ENCODE data around the gene NCKIPSD. TPM values are rescaled to one million over a fixed set of nuclear protein-coding genes. Genes with fewer than 3 reads are reported as not detected.

NCKIPSD gene
- polyA plus RNA-seq, 1 of the 3 experiments (the other 2 are of a cell fraction) = 20.4 TPM

DNA sequence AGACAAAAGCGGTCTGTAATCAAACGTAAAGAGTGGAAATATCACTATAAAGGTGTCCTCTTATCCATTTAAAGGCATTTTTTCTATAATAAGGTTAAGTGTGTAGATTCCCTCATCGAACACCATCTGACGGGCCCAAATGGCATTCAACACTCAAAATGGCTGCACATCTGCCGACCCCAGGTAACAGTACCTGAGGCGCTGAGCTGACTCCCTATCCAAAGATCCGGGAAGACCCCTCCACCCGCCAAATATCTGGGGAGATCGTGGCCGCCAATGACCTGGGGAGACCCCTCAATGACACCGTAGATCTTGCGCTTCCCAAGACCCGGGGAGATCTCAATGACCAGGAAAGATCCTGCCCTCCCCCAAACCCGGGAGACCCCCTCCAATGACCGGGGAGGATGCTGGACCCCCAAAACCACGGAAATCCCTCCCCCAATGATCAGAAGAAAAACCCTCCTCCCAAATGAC is 30.8 kb upstream of the NCKIPSD start:
- Histone ChIP-seq H3K27ac (ENCODE audit: low read depth in 2 of 2, low read length in 1 of 2) (peak overlapping the region; percentile 85 to 94), H4K20me1 (ENCODE audit: insufficient read depth) (peaks cover 44% of the 10 kb centered on the region), H3K4me1 (ENCODE audit: control insufficient read depth in 1 of 2, insufficient read depth in 2 of 2, low read depth in 1 of 2, low read length in 1 of 2) (peaks cover 8 to 13% of the 10 kb centered on the region in 2 experiments; a peak in 3 of 4 replicates), H3K4me3 (ENCODE audit: low read depth in 2 of 2, low read length in 1 of 2) (peak overlapping the region; percentile 84 to 90), H3F3A (replicated peaks; ENCODE audit: insufficient read depth) (no peaks in the 10 kb centered on the region), H3K27me3 (ENCODE audit: insufficient read depth) (no peaks in the 10 kb centered on the region), H3K4me2 (peak overlapping the region; percentile 71), H2AFZ (ENCODE audit: low read depth) (peak overlapping the region; percentile 72; the same call in 1 of the 2 replicates), H3K9me2 (no peaks in the 10 kb centered on the region), H3K36me3 (replicated peaks in 1 of 2; ENCODE audit: control insufficient read depth in 1 of 2, insufficient read depth in 2 of 2, low read length in 1 of 2) (peaks cover 14 to 32% of the 10 kb centered on the region in 2 experiments), H3K9ac (peak overlapping the region; percentile 100), H3K9me3 (no peaks in the 10 kb centered on the region), H3K79me2 (ENCODE audit: insufficient read depth) (peaks cover 55% of the 10 kb centered on the region)
- CTCF ChIA-PET = interaction anchor here (0.8 to 5.3 kb wide), 6 partner anchors 12 to 116 kb away, joined by 3 to 21 read pairs (median 4); partner anchors contain the start of gene NCKIPSD
- peak; percentile 42; the same call in 1 of the 2 replicates for TF ChIP-seq YY1 (IDR thresholded peaks at IDR 0.05; ENCODE audit: low read depth)
- 0 out of 2 replicates have a peak, but pooled peaks have one; percentile 12 for TF ChIP-seq TEAD4 (IDR thresholded peaks at IDR 0.05; ENCODE audit: borderline replicate concordance, insufficient read depth)
- TF ChIP-seq, protein P1, sequence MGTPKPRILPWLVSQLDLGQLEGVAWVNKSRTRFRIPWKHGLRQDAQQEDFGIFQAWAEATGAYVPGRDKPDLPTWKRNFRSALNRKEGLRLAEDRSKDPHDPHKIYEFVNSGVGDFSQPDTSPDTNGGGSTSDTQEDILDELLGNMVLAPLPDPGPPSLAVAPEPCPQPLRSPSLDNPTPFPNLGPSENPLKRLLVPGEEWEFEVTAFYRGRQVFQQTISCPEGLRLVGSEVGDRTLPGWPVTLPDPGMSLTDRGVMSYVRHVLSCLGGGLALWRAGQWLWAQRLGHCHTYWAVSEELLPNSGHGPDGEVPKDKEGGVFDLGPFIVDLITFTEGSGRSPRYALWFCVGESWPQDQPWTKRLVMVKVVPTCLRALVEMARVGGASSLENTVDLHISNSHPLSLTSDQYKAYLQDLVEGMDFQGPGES (IDR thresholded peaks at IDR 0.05; ENCODE audit: low read depth, low read length) = no peak
- POLR2A ChIA-PET = interaction anchor here (0.6 to 1.6 kb wide), 16 partner anchors 8 to 774 kb away, joined by 3 to 7 read pairs (median 4); partner anchors contain the start of genes CELSR3, NDUFAF3, PRKAR2A and QRICH1
- WGBS (ENCODE audit: low lambda C conversion rate) = 0% methylated on average over 14 of the region's 16 CpGs
- peak; percentile 42 for DNase-seq

DNA sequence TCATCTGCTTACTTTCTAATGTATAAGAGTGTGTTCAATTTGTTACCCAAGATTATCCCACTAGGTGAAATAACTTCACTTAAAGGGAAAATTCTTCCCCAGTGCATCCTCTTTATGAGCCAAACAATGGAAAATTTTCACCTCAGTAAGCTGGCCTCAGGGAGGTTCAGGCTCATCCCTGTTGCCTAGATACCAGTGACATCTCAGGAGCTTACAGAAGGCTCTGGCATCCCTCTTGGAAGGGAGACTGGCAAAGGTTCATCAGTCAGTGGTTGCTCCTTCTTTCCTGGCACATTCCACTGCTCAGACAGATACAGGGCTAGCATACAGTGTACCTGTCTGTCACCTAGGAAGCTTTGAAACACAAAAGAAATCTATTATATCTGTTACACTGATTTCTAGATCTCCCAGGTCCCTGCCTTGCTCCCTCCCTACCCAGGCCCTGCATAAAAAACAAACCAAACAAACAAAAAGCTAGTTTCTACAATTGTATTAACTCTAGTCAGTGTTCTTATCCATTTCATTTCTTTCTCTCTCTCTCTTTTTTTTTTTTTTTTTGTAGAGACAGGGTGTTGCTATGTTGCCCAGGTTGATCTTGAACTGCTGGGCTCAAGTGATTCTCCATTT is 29.6 kb upstream of the NCKIPSD start:
- ChIA-PET POLR2A (no interaction called here), CTCF (interaction anchor here (1.0 to 5.3 kb wide), 3 partner anchors 24 to 117 kb away, joined by 3 to 21 read pairs (median 20); partner anchors contain the start of gene NCKIPSD)
- Histone ChIP-seq H3K27ac (ENCODE audit: low read depth in 2 of 2, low read length in 1 of 2) (peak overlapping the region in 1 of 2 experiments; percentile 23; a peak in 1 of 4 replicates), H3K4me2 (peak overlapping the region; percentile 71), H3K9me2 (no peaks in the 10 kb centered on the region), H3K9me3 (no peaks in the 10 kb centered on the region), H3K4me1 (ENCODE audit: control insufficient read depth in 1 of 2, insufficient read depth in 2 of 2, low read depth in 1 of 2, low read length in 1 of 2) (peaks cover 8 to 13% of the 10 kb centered on the region in 2 experiments; a peak in 3 of 4 replicates), H2AFZ (ENCODE audit: low read depth) (no peak overlapping the region), H3F3A (replicated peaks; ENCODE audit: insufficient read depth) (peaks cover 7% of the 10 kb centered on the region), H3K79me2 (ENCODE audit: insufficient read depth) (peaks cover 68% of the 10 kb centered on the region), H3K4me3 (ENCODE audit: low read depth in 2 of 2, low read length in 1 of 2) (peak overlapping the region; percentile 84 to 90), H3K9ac (peak overlapping the region; percentile 100; the same call in 1 of the 2 replicates), H3K36me3 (replicated peaks in 1 of 2; ENCODE audit: control insufficient read depth in 1 of 2, insufficient read depth in 2 of 2, low read length in 1 of 2) (peaks cover 17 to 45% of the 10 kb centered on the region in 2 experiments), H4K20me1 (ENCODE audit: insufficient read depth) (peaks cover 57% of the 10 kb centered on the region), H3K27me3 (ENCODE audit: insufficient read depth) (no peaks in the 10 kb centered on the region)
- DNase-seq = peak; percentile 52
- TF ChIP-seq RFX5 (IDR thresholded peaks at IDR 0.05; ENCODE audit: low read length) = peak; percentile 81
- 0 out of 2 replicates have a peak, but pooled peaks have one; percentile 49 for TF ChIP-seq MXI1 (IDR thresholded peaks at IDR 0.05; ENCODE audit: low read depth, low read length)
- TF ChIP-seq NFIC (IDR thresholded peaks at IDR 0.05; ENCODE audit: borderline replicate concordance) = no peak

DNA sequence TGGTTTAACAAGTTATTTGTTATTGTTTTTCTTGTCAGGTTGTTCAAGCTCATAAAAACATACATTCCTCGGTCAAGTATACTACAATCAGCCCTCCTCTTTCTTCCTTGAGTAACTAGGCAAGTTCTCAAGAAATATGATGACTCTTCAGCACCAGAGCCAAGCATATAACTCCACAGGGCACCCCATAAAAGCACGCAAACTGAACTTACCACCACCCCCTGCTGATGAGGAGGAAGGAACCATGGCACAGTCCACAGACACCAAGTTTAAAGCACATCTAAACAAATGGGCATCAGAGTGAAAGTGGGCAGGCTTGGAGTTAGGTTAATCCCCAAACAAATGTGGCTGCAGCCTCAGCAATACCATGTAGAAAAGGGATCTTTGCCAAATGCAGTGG is 26.0 kb upstream of the NCKIPSD start:
- H3K9ac ChIP-seq = no peak overlapping the region
- no peaks in the 10 kb centered on the region for H3K27me3 ChIP-seq (ENCODE audit: insufficient read depth)
- ChIA-PET CTCF (interaction anchor here (1.3 to 3.3 kb wide), 2 partner anchors 25 to 28 kb away, joined by 3 to 10 read pairs; no protein-coding TSS in a partner anchor), POLR2A (no interaction called here)
- no peaks in the 10 kb centered on the region for H3K9me2 ChIP-seq
- H3K4me3 ChIP-seq (ENCODE audit: low read depth in 2 of 2, low read length in 1 of 2) = no peak overlapping the region
- H3F3A ChIP-seq (replicated peaks; ENCODE audit: insufficient read depth) = peaks cover 18% of the 10 kb centered on the region
- H2AFZ ChIP-seq (ENCODE audit: low read depth) = no peak overlapping the region
- H4K20me1 ChIP-seq (ENCODE audit: insufficient read depth) = peaks cover 91% of the 10 kb centered on the region
- H3K27ac ChIP-seq (ENCODE audit: low read depth in 2 of 2, low read length in 1 of 2) = no peak overlapping the region
- no peaks in the 10 kb centered on the region for H3K9me3 ChIP-seq
- H3K4me2 ChIP-seq = no peak overlapping the region
- 91% methylated on average over 2 of the region's 2 CpGs for WGBS (ENCODE audit: low lambda C conversion rate)
- peaks cover 100% of the 10 kb centered on the region for H3K79me2 ChIP-seq (ENCODE audit: insufficient read depth)
- peaks cover 8% of the 10 kb centered on the region in 2 experiments; a peak in 3 of 4 replicates for H3K4me1 ChIP-seq (ENCODE audit: control insufficient read depth in 1 of 2, insufficient read depth in 2 of 2, low read depth in 1 of 2, low read length in 1 of 2)
- peaks cover 23 to 59% of the 10 kb centered on the region in 2 experiments for H3K36me3 ChIP-seq (replicated peaks in 1 of 2; ENCODE audit: control insufficient read depth in 1 of 2, insufficient read depth in 2 of 2, low read length in 1 of 2)
- no peak for TF ChIP-seq SMC3 (IDR thresholded peaks at IDR 0.05; ENCODE audit: low read depth, low read length)
- TF ChIP-seq FOSL2 (IDR thresholded peaks at IDR 0.05; ENCODE audit: borderline replicate concordance, low read depth) = no peak
- no peak for TF ChIP-seq ELF1 (IDR thresholded peaks at IDR 0.05)
- no peak for TF ChIP-seq NFIC (IDR thresholded peaks at IDR 0.05; ENCODE audit: borderline replicate concordance)
- TF ChIP-seq SIN3A (IDR thresholded peaks at IDR 0.05; ENCODE audit: borderline replicate concordance, low read depth, low read length) = no peak
- TF ChIP-seq RAD21 (IDR thresholded peaks at IDR 0.05; ENCODE audit: low read length) = no peak
- TF ChIP-seq RFX5 (IDR thresholded peaks at IDR 0.05; ENCODE audit: low read length) = no peak
- no peak for TF ChIP-seq POLR2AphosphoS5 (IDR thresholded peaks at IDR 0.05; ENCODE audit: low read depth, low read length)
- TF ChIP-seq TEAD4 (IDR thresholded peaks at IDR 0.05; ENCODE audit: borderline replicate concordance, insufficient read depth) = no peak
- no peak for TF ChIP-seq MEF2A (IDR thresholded peaks at IDR 0.05; ENCODE audit: borderline replicate concordance, low read depth)
- no peak for TF ChIP-seq RCOR1 (IDR thresholded peaks at IDR 0.05; ENCODE audit: low read length)
- TF ChIP-seq, protein P2, sequence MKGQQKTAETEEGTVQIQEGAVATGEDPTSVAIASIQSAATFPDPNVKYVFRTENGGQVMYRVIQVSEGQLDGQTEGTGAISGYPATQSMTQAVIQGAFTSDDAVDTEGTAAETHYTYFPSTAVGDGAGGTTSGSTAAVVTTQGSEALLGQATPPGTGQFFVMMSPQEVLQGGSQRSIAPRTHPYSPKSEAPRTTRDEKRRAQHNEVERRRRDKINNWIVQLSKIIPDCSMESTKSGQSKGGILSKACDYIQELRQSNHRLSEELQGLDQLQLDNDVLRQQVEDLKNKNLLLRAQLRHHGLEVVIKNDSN (IDR thresholded peaks at IDR 0.05; ENCODE audit: borderline replicate concordance, low read depth) = no peak
- no peak for DNase-seq
